Spleen (tissue), 7 donors: ENCODE measurements around the gene LPAR3.

ENCODE experiments used
- CTCF ChIP-seq, 11 experiments: fragments of 200-600 bp in 7 of 11; fragments of 450-650 bp in 4 of 11; sonication (generic) in 4 of 11; IDR thresholded peaks in 8 of 11; conservative IDR thresholded peaks in 3 of 11; 1 replicate in 7 of 11; 2 replicates in 4 of 11; pipeline versions ENCODE4 v1.4.0 to v1.8.0; 2016 to 2021; ENCODE audit warnings: antibody characterized with exemption in 11 of 11, inconsistent platforms in 4 of 11, mild to moderate bottlenecking in 1 of 11
- POLR2A ChIP-seq, 3 donors: fragments of 450-650 bp; IDR thresholded peaks; one replicate each; pipeline ENCODE4 v1.5.1; 2017; ENCODE audit warnings: antibody characterized with exemption in 3 of 3, mild to moderate bottlenecking in 1 of 3
- POLR2AphosphoS5 ChIP-seq, 3 donors: sonication (generic); formaldehyde crosslinking; IDR thresholded peaks; one replicate each; pipeline ENCODE4 v1.5.1; 2017; ENCODE audit warnings: antibody characterized with exemption in 3 of 3
- donor health status: DM: no; HTN: no; CAD: no; lungs with moderate emphysema.
- donor health status: DM: no; HTN: no; CAD: no.
- donor health status: DM: no; HTN: no; CAD: no.

GRCh38 chr1:84803604-84804003 lies 89.4 kb downstream of the LPAR3 start:
- TF ChIP-seq CTCF (IDR thresholded peaks at IDR 0.05 in 8 of 11, conservative IDR thresholded peaks at IDR 0.05 in 3 of 11) (no peak), POLR2A (IDR thresholded peaks at IDR 0.05) (no peak), POLR2AphosphoS5 (IDR thresholded peaks at IDR 0.05) (no peak)
